OCI-LY7 (cell line): ENCODE results near the gene GMEB2. TPM values are rescaled to one million over a fixed set of nuclear protein-coding genes. Genes with fewer than 3 reads are reported as not detected.

ENCODE experiments used
- BruUV-seq: library from RNA; stranded (reverse); fragments of 400-500 nt; replicated peaks from 2 replicates; lab custom pipeline; 2021; lab: Mats Ljungman, UMichigan
- CTCF ChIA-PET: fragments of 300-600 bp; sonication (Branson Sonifier 250); formaldehyde crosslinking; loops from one replicate; lab custom pipeline; 2022; ENCODE audit warnings: antibody characterized with exemption; ENCODE audit not compliant: unreplicated experiment; lab: Charles Lee
- POLR2A ChIA-PET: fragments of 300-600 bp; sonication (Branson Sonifier 250); formaldehyde crosslinking; loops from one replicate; lab custom pipeline; 2022; ENCODE audit warnings: antibody characterized with exemption; lab: Charles Lee
- DNase-seq: peaks from one replicate; pipeline ENCODE4 v3.0.0-alpha.2; 2015; ENCODE audit warnings: low spot score
- H2AFZ ChIP-seq: fragments of 200-600 bp; sonication (generic), shearing (Covaris generic); 2 replicates; pipeline ENCODE4 v1.6.1; 2014; ENCODE audit warnings: mild to moderate bottlenecking, antibody characterized with exemption, low read length, moderate library complexity
- H3K27ac ChIP-seq: fragments of 200-600 bp; sonication (generic); 2 replicates; pipeline ENCODE4 v1.5.1; 2014; ENCODE audit warnings: mixed run types, low read depth, mild to moderate bottlenecking, moderate library complexity, low read length, inconsistent platforms; ENCODE audit not compliant: poor library complexity, severe bottlenecking
- H3K36me3 ChIP-seq: fragments of 200-600 bp; sonication (generic); 2 replicates; pipeline ENCODE4 v1.6.1; 2014; ENCODE audit warnings: mild to moderate bottlenecking, antibody characterized with exemption, low read length, moderate library complexity, mixed read lengths; ENCODE audit not compliant: insufficient read depth
- H3K4me1 ChIP-seq: fragments of 200-600 bp; sonication (generic); 2 replicates; pipeline ENCODE4 v1.5.1; 2014; ENCODE audit warnings: mild to moderate bottlenecking, low read length; ENCODE audit not compliant: insufficient read depth, poor library complexity, severe bottlenecking
- H3K4me2 ChIP-seq: fragments of 200-600 bp; sonication (generic); 2 replicates; pipeline ENCODE4 v1.6.1; 2014; ENCODE audit warnings: mild to moderate bottlenecking, low read length
- H3K4me3 ChIP-seq: fragments of 200-600 bp; sonication (generic); 2 replicates; pipeline ENCODE4 v1.5.1; 2014; ENCODE audit warnings: mild to moderate bottlenecking, low read depth, low read length; ENCODE audit not compliant: poor library complexity, severe bottlenecking
- H3K79me2 ChIP-seq: fragments of 200-600 bp; sonication (generic); 2 replicates; pipeline ENCODE4 v1.6.1; 2016; ENCODE audit warnings: low read depth, mild to moderate bottlenecking, low read length, moderate library complexity, mixed read lengths; ENCODE audit not compliant: insufficient read depth
- H3K9me2 ChIP-seq: fragments of 200-600 bp; sonication (generic); 2 replicates; pipeline ENCODE4 v1.6.1; 2016; ENCODE audit warnings: mild to moderate bottlenecking, low read length, mixed read lengths; ENCODE audit not compliant: insufficient read depth
- H3K9me3 ChIP-seq: fragments of 200-600 bp; sonication (generic); 2 replicates; pipeline ENCODE4 v1.6.1; 2014; ENCODE audit warnings: mild to moderate bottlenecking, mixed run types, low read length, mixed read lengths
- H4K20me1 ChIP-seq: fragments of 200-600 bp; sonication (generic); 2 replicates; pipeline ENCODE4 v1.6.1; 2014; ENCODE audit warnings: mild to moderate bottlenecking, antibody characterized with exemption, low read length, moderate library complexity, mixed read lengths; ENCODE audit not compliant: insufficient read depth
- CTCF ChIP-seq: fragments of 200-600 bp; sonication (generic); conservative IDR thresholded peaks from 2 replicates; pipeline ENCODE4 v1.5.1; 2014; ENCODE audit warnings: mild to moderate bottlenecking, antibody characterized with exemption, low read length, moderate library complexity, mixed read lengths
- EZH2phosphoT487 ChIP-seq: fragments of 200-600 bp; sonication (generic); IDR thresholded peaks from 2 replicates; pipeline ENCODE4 v1.6.1; 2018; ENCODE audit warnings: low read depth, borderline replicate concordance, mild to moderate bottlenecking, mixed run types, antibody characterized with exemption, low read length, moderate library complexity, mixed read lengths
- intact Hi-C: fragments of 100-400 bp; cut with micrococcal nuclease; formaldehyde crosslinking; loops from one replicate; pipeline ENCODE4 v1.10.0; 2022; ENCODE audit not compliant: unreplicated experiment
- total RNA-seq, 2 experiments: library from RNA; depleted of rRNA in 1 of 2; stranded (reverse); fragments of >200 nt in 1 of 2; shearing (Covaris generic) in 1 of 2; gene quantifications; 2 replicates each; pipeline ENCODE4 v1.2.3, GENCODE V29; 2014 to 2022

The GMEB2 gene
- total RNA-seq, 2 experiments from 2014 or later: 15.6 TPM

GRCh38 chr20:63539092-63539430, 87.8 kb downstream of the GMEB2 start:
- Histone ChIP-seq H3K4me2 (no peak overlapping the region), H3K4me1 (peaks cover 30% of the 10 kb centered on the region), H3K79me2 (no peaks in the 10 kb centered on the region), H3K36me3 (no peaks in the 10 kb centered on the region), H4K20me1 (no peaks in the 10 kb centered on the region), H3K4me3 (no peak overlapping the region), H3K9me2 (no peaks in the 10 kb centered on the region), H3K9me3 (no peaks in the 10 kb centered on the region), H2AFZ (no peak overlapping the region), H3K27ac (no peak overlapping the region)
- no peak for DNase-seq
- intact Hi-C loops: loop anchor here (2.0 to 10.0 kb wide), 4 partner anchors 88 to 434 kb away; partner anchors contain the start of genes ABHD16B, DNAJC5, GMEB2 and TPD52L2
- POLR2A ChIA-PET: interaction anchor here (2.6 kb wide), 1 partner anchor 103 kb away, joined by 13 read pairs; no protein-coding TSS in a partner anchor
- BruUV-seq: no TSS peak
- TF ChIP-seq EZH2phosphoT487 (no peak), CTCF (no peak)
- CTCF ChIA-PET: no interaction called here

- Histone ChIP-seq H3K4me3 (peak overlapping the region; percentile 60), H4K20me1 (no peaks in the 10 kb centered on the region), H3K36me3 (no peaks in the 10 kb centered on the region), H2AFZ (peak overlapping the region; percentile 8), H3K9me3 (no peaks in the 10 kb centered on the region), H3K4me2 (peak overlapping the region; percentile 77), H3K4me1 (peaks cover 30% of the 10 kb centered on the region), H3K9me2 (no peaks in the 10 kb centered on the region), H3K27ac (peak overlapping the region; percentile 48), H3K79me2 (no peaks in the 10 kb centered on the region)
- ChIA-PET CTCF (interaction anchor here (0.6 to 2.0 kb wide), 6 partner anchors 17 to 540 kb away, joined by 3 to 13 read pairs (median 8); no protein-coding TSS in a partner anchor), POLR2A (interaction anchor here (1.1 to 2.6 kb wide), 2 partner anchors 103 to 120 kb away, joined by 4 to 13 read pairs; partner anchors contain the start of gene RTEL1)
- TF ChIP-seq CTCF: peak; percentile 35; the same call in 1 of the 2 replicates
- TF ChIP-seq EZH2phosphoT487: no peak
- peak; percentile 29 for DNase-seq
- intact Hi-C loops: loop anchor here (1.0 to 10.0 kb wide), 5 partner anchors 40 to 434 kb away; partner anchors contain the start of genes ABHD16B, DNAJC5, GMEB2 and TPD52L2
- BruUV-seq: no TSS peak
These were observed 88.5 kb downstream of the GMEB2 start for GRCh38 chr20:63538204-63539091.

Other genes starting within 250 kb of the GMEB2 start
- not detected in 2 replicates for gene KCNQ2, start 154.4 kb downstream of the GMEB2 start, total RNA-seq (2014; rRNA removed; shearing (Covaris generic))
- gene KCNQ2, start 154.4 kb downstream of the GMEB2 start, total RNA-seq (2022): not detected in 2 replicates
- 0.22 and 0.36 TPM in 2 replicates for gene EEF1A2, start 128.0 kb downstream of the GMEB2 start, total RNA-seq (2014; rRNA removed; shearing (Covaris generic))
- gene EEF1A2, start 128.0 kb downstream of the GMEB2 start, total RNA-seq (2022): 0.92 TPM in 1 of 2 replicates, not detected in the other
- gene PPDPF, start 106.3 kb downstream of the GMEB2 start, total RNA-seq (2014; rRNA removed; shearing (Covaris generic)): 16.5 and 34.9 TPM in 2 replicates
- 117 and 126 TPM in 2 replicates for gene PPDPF, start 106.3 kb downstream of the GMEB2 start, total RNA-seq (2022)
- 0.05 and 0.13 TPM in 2 replicates for gene PTK6, start 89.7 kb downstream of the GMEB2 start, total RNA-seq (2014; rRNA removed; shearing (Covaris generic))
- gene PTK6, start 89.7 kb downstream of the GMEB2 start, total RNA-seq (2022): 1.8 and 2.0 TPM in 2 replicates
- not detected in 2 replicates for gene SRMS, start 79.4 kb downstream of the GMEB2 start, total RNA-seq (2014; rRNA removed; shearing (Covaris generic))
- gene SRMS, start 79.4 kb downstream of the GMEB2 start, total RNA-seq (2022): 0.42 TPM in 1 of 2 replicates, not detected in the other
- gene FNDC11, start 72.9 kb downstream of the GMEB2 start, total RNA-seq (2014; rRNA removed; shearing (Covaris generic)): 0.15 and 0.41 TPM in 2 replicates
- gene FNDC11, start 72.9 kb downstream of the GMEB2 start, total RNA-seq (2022): 2.1 and 3.0 TPM in 2 replicates
- gene HELZ2, start 52.9 kb downstream of the GMEB2 start, total RNA-seq (2014; rRNA removed; shearing (Covaris generic)): 3.6 and 6.5 TPM in 2 replicates
- gene HELZ2, start 52.9 kb downstream of the GMEB2 start, total RNA-seq (2022): 8.3 and 8.6 TPM in 2 replicates
- gene STMN3, start 26.3 kb upstream of the GMEB2 start, total RNA-seq (2014; rRNA removed; shearing (Covaris generic)): 4.0 and 6.7 TPM in 2 replicates
- gene STMN3, start 26.3 kb upstream of the GMEB2 start, total RNA-seq (2022): 6.7 and 7.5 TPM in 2 replicates
- gene RTEL1, start 31.2 kb upstream of the GMEB2 start, total RNA-seq (2014; rRNA removed; shearing (Covaris generic)): 20.0 and 22.5 TPM in 2 replicates
- gene RTEL1, start 31.2 kb upstream of the GMEB2 start, total RNA-seq (2022): 47.2 and 55.0 TPM in 2 replicates
- gene TNFRSF6B, start 69.6 kb upstream of the GMEB2 start, total RNA-seq (2014; rRNA removed; shearing (Covaris generic)): 1.4 and 6.6 TPM in 2 replicates
- 1.0 TPM in 1 of 2 replicates, not detected in the other for gene TNFRSF6B, start 69.6 kb upstream of the GMEB2 start, total RNA-seq (2022)
- 47.9 and 53.3 TPM in 2 replicates for gene ARFRP1, start 80.9 kb upstream of the GMEB2 start, total RNA-seq (2014; rRNA removed; shearing (Covaris generic))
- gene ARFRP1, start 80.9 kb upstream of the GMEB2 start, total RNA-seq (2022): 82.1 and 85.6 TPM in 2 replicates
- gene ZGPAT, start 80.9 kb upstream of the GMEB2 start, total RNA-seq (2014; rRNA removed; shearing (Covaris generic)): 43.1 and 43.9 TPM in 2 replicates
- gene ZGPAT, start 80.9 kb upstream of the GMEB2 start, total RNA-seq (2022): 50.8 and 55.4 TPM in 2 replicates
- 66.3 and 76.4 TPM in 2 replicates for gene LIME1, start 109.6 kb upstream of the GMEB2 start, total RNA-seq (2014; rRNA removed; shearing (Covaris generic))
- gene LIME1, start 109.6 kb upstream of the GMEB2 start, total RNA-seq (2022): 67.9 and 75.6 TPM in 2 replicates
- 69.8 and 77.9 TPM in 2 replicates for gene SLC2A4RG, start 112.7 kb upstream of the GMEB2 start, total RNA-seq (2014; rRNA removed; shearing (Covaris generic))
- gene SLC2A4RG, start 112.7 kb upstream of the GMEB2 start, total RNA-seq (2022): 110 and 113 TPM in 2 replicates
- 0.57 and 1.3 TPM in 2 replicates for gene ZBTB46, start 204.2 kb upstream of the GMEB2 start, total RNA-seq (2014; rRNA removed; shearing (Covaris generic))
- 0.67 and 1.1 TPM in 2 replicates for gene ZBTB46, start 204.2 kb upstream of the GMEB2 start, total RNA-seq (2022)
- gene ABHD16B, start 234.4 kb upstream of the GMEB2 start, total RNA-seq (2014; rRNA removed; shearing (Covaris generic)): not detected in 2 replicates
- gene ABHD16B, start 234.4 kb upstream of the GMEB2 start, total RNA-seq (2022): 0.29 TPM in 1 of 2 replicates, not detected in the other
- gene TPD52L2, start 238.2 kb upstream of the GMEB2 start, total RNA-seq (2014; rRNA removed; shearing (Covaris generic)): 27.2 and 28.6 TPM in 2 replicates
- gene TPD52L2, start 238.2 kb upstream of the GMEB2 start, total RNA-seq (2022): 47.0 and 51.0 TPM in 2 replicates